ENCODE data around the gene SLC24A4. TPM values are rescaled to one million over a fixed set of nuclear protein-coding genes. Genes with fewer than 3 reads are reported as not detected.

Gene SLC24A4
- total and polyA plus RNA-seq, 2 of the 4 experiments (the other 2 are of a cell fraction), result not detected

DNA sequence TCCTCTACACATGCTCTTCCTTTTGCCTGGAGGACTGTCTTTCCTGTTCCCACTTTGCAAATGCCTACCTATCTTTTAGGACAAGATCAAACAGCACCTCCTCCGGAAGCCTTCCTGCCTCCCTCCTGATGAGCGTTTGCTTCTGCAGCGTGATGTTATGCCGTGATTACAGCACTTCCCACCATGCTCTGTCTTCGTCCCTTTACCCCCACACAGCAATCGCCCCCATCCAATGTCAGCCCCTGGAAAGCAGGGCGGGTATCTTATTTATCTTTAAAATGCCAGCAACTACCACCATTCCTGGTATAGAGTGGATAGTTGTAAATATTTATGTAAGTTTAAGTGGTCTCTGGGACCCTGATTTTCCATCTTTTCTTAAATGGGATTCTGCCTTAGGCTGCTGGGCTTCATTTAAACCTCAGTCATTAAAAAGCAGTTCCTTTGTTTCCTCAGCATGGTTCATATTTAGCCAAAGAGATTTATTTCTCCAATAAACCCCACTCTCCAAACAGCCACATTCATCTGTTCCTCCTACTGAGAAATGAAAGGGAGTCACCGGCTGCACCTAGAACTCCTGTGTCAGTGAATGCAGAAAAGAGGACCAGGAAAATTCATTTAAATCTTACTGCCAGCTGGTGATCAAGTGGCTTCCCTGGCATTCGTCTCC, 33.8 kb upstream of the SLC24A4 start:
- no peak overlapping the region for H3K27ac ChIP-seq (ENCODE audit: insufficient read depth, low read length)
- DNase-seq (no peak), ATAC-seq (ENCODE audit: low read depth) (no peak)
- H4K8ac ChIP-seq (ENCODE audit: low read depth in 2 of 2, low read length in 2 of 2), result no peak overlapping the region
- H2AFZ ChIP-seq (replicated peaks; ENCODE audit: low read length, poor library complexity), result no peak overlapping the region
- H4K91ac ChIP-seq (ENCODE audit: insufficient read depth, low read depth, low read length), result no peak overlapping the region
- H2AK5ac ChIP-seq (ENCODE audit: low read depth, low read length), result no peak overlapping the region
- H3K14ac ChIP-seq (replicated peaks; ENCODE audit: low read depth, low read length), result no peak overlapping the region
- H3K4me1 ChIP-seq (ENCODE audit: control insufficient read depth, insufficient read depth, low read length), result no peaks in the 10 kb centered on the region
- H2BK120ac ChIP-seq (ENCODE audit: low read depth, low read length), result no peak overlapping the region
- in situ Hi-C loops (cut with MboI; ENCODE audit: low sequenced_read_pairs) (no loop called here), dilution Hi-C loops (cut with HindIII; ENCODE audit: low sequenced_read_pairs, unreplicated experiment) (no loop called here), intact Hi-C loops (cut with micrococcal nuclease) (no loop called here)
- no peak overlapping the region for H3K56ac ChIP-seq (ENCODE audit: extremely low read depth, insufficient read depth, low read length)
- H2AK9ac ChIP-seq (replicated peaks; ENCODE audit: low read depth, low read length, poor library complexity), result no peak overlapping the region
- ChIA-PET POLR2A (ENCODE audit: unreplicated experiment) (no interaction called here), CTCF (no interaction called here)
- H2BK15ac ChIP-seq (ENCODE audit: low read depth, low read length), result no peak overlapping the region
- no peak overlapping the region for H3K4me3 ChIP-seq (ENCODE audit: insufficient read depth, low read depth, low read length)
- no peak overlapping the region for H3K4me2 ChIP-seq (ENCODE audit: low read depth, low read length)
- H3K79me1 ChIP-seq (ENCODE audit: low read depth in 1 of 2, low read length in 2 of 2), result no peaks in the 10 kb centered on the region
- H3K27me3 ChIP-seq (ENCODE audit: control insufficient read depth, insufficient read depth, low read length), result peaks cover 9% of the 10 kb centered on the region
- no peak overlapping the region for H3K4ac ChIP-seq (ENCODE audit: low read depth, low read length)
- no TSS peak for BruUV-seq (replicated peaks)
- no peaks in the 10 kb centered on the region for H3K9me1 ChIP-seq (ENCODE audit: insufficient read depth, low read length)
- no peak overlapping the region for H4K5ac ChIP-seq (ENCODE audit: low read depth, low read length)
- no peaks in the 10 kb centered on the region for H3K36me3 ChIP-seq (ENCODE audit: control insufficient read depth, insufficient read depth, low read length)
- no peaks in the 10 kb centered on the region for H3K9me3 ChIP-seq (ENCODE audit: control insufficient read depth, insufficient read depth, low read length)
- H2BK20ac ChIP-seq (ENCODE audit: low read depth, low read length), result no peak overlapping the region
- no peak overlapping the region for H3K23ac ChIP-seq (ENCODE audit: low read depth, low read length)
- no peak for TF ChIP-seq NFE2L2 (IDR thresholded peaks at IDR 0.05; ENCODE audit: low read depth, low read length)
- TF ChIP-seq MAFK (IDR thresholded peaks at IDR 0.05; ENCODE audit: low read depth, low read length), result no peak
- TF ChIP-seq RCOR1 (IDR thresholded peaks at IDR 0.05; ENCODE audit: insufficient replicate concordance, low read length), result no peak
- no peak for TF ChIP-seq CHD1 (IDR thresholded peaks at IDR 0.05; ENCODE audit: low read depth, low read length)
- TF ChIP-seq, protein P1, sequence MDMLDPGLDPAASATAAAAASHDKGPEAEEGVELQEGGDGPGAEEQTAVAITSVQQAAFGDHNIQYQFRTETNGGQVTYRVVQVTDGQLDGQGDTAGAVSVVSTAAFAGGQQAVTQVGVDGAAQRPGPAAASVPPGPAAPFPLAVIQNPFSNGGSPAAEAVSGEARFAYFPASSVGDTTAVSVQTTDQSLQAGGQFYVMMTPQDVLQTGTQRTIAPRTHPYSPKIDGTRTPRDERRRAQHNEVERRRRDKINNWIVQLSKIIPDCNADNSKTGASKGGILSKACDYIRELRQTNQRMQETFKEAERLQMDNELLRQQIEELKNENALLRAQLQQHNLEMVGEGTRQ (IDR thresholded peaks at IDR 0.05; ENCODE audit: low read depth, low read length), result no peak
- TF ChIP-seq RAD21 (IDR thresholded peaks at IDR 0.05; ENCODE audit: low read length), result no peak
- H3K18ac ChIP-seq (ENCODE audit: low read depth, low read length), result no peak overlapping the region
- H2BK5ac ChIP-seq (ENCODE audit: low read depth, low read length, poor library complexity, severe bottlenecking), result no peak overlapping the region
- 71% methylated on average over 1 of the region's 9 CpGs; no CpG with 5 or more reads in 1 of the 2 experiments for WGBS, 2 experiments (ENCODE audit: extremely low coverage in 2 of 2, insufficient read length in 1 of 2)
- no peak overlapping the region for H3K9ac ChIP-seq (ENCODE audit: low read depth, low read length)
- no peaks in the 10 kb centered on the region for H4K20me1 ChIP-seq (ENCODE audit: insufficient read depth, low read length)

All from IMR-90 (cell line).